Measurements from ENCODE around the gene GPX4. TPM values are rescaled to one million over a fixed set of nuclear protein-coding genes. Genes with fewer than 3 reads are reported as not detected.
A peak's percentile ranks its signal among the peaks of the same experiment; 100 is the strongest.

Gene GPX4
- total and polyA plus RNA-seq, 2 of the 13 experiments (the other 11 are each of a cell fraction or from before 2014, with no cell fraction given), result 535 to 613 TPM

DNA sequence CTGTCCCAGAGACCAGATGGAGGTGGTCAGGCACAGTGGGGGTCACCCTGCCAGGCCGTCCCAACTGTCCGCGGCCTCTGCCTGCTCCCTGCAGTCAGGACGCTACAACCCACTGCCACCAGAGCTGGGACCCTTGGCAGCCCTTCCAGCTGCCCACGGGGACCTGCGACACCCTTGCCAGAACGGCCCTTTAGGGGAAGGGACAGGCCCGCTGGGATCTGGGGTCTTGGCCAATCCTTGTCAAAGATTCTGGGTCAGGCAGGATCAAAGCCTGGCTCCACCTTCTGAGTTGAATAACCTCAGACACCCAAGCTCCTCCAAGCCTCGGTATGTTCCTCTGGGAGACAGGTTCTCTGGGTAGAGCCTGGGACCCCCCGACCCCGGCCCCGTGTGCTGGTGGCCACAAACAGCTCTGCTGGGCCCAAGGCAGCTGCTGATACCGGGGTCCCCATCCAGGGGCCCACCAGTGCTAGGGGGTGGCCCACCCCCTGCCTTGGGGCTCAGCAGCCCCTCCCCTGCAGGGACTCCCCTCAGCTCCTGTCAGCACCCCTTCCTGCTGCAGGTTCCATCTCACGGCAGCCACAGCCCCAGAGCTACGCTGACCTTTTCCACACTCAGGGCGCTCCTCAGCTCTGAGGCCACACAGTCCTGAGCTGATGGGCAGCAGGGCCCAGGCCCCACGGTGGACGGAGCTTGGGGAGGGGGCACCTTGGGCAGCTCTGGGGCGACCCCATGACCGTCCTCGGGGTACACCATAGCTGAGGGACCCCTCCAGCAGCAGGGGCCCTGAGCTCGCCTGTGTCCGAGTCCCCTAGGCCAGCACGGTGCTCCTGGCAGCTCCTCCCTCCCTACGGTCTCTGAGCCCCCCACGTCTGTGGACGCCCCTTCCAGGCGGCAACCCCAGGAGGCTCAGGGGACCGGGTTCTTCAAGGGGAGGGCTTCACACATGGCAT is 51.8 kb downstream of the GPX4 start:
- no peak for FAIRE-seq
- Histone ChIP-seq H2AFZ (ENCODE audit: low read length) (no peak overlapping the region), H3K4me2 (ENCODE audit: low read depth, low read length) (peak overlapping the region; percentile 70), H3K36me3 (replicated peaks in 1 of 2; ENCODE audit: control insufficient read depth in 1 of 2, insufficient read depth in 2 of 2, low read length in 2 of 2) (peaks cover 4 to 8% of the 10 kb centered on the region in 2 experiments; a peak in 4 of 5 replicates), H3K4me3 (replicated peaks in 1 of 3; ENCODE audit: insufficient read depth in 1 of 3, low read depth in 2 of 3, low read length in 3 of 3) (peak overlapping the region in 1 of 3 experiments; percentile 61; a peak in 1 of 6 replicates), H3K9me3 (ENCODE audit: low read length) (no peaks in the 10 kb centered on the region), H3K27me3 (ENCODE audit: control insufficient read depth in 1 of 2, insufficient read depth in 2 of 2, low read length in 2 of 2) (no peaks in the 10 kb centered on the region), H3K27ac (ENCODE audit: extremely low read length, insufficient read depth, low read length) (peak overlapping the region; percentile 49), H3K4me1 (ENCODE audit: insufficient read depth, low read length) (peaks cover 20% of the 10 kb centered on the region), H4K20me1 (ENCODE audit: insufficient read depth, low read length) (peaks cover 4% of the 10 kb centered on the region; the same call in 1 of the 2 replicates), H3K79me2 (ENCODE audit: insufficient read depth, low read length) (peaks cover 8% of the 10 kb centered on the region), H3K9ac (ENCODE audit: insufficient read depth, low read depth, low read length) (peak overlapping the region; percentile 61)
- no peak for DNase-seq (ENCODE audit: low spot score)
- ATAC-seq, result peak; percentile 17; the same call in 2 of the 3 replicates
- in situ Hi-C loops (cut with HindIII; ENCODE audit: extremely low pct_ligation_motif_present, low pct_unique_long_range_greater_than_20kb) (no loop called here), intact Hi-C loops (cut with micrococcal nuclease; ENCODE audit: unreplicated experiment) (no loop called here)
- ChIA-PET CTCF (ENCODE audit: low intra/inter-chr PET ratio, low total read pairs) (no interaction called here), POLR2A (interaction anchor here (1.4 to 2.3 kb wide), 2 partner anchors 11 to 42 kb away, joined by 3 to 6 read pairs; no protein-coding TSS in a partner anchor)
- no CpG with 5 or more reads among the region's 29 CpGs for WGBS (ENCODE audit: low lambda C conversion rate)
- no TSS peak for BruUV-seq (replicated peaks)
- TF ChIP-seq, protein P1, sequence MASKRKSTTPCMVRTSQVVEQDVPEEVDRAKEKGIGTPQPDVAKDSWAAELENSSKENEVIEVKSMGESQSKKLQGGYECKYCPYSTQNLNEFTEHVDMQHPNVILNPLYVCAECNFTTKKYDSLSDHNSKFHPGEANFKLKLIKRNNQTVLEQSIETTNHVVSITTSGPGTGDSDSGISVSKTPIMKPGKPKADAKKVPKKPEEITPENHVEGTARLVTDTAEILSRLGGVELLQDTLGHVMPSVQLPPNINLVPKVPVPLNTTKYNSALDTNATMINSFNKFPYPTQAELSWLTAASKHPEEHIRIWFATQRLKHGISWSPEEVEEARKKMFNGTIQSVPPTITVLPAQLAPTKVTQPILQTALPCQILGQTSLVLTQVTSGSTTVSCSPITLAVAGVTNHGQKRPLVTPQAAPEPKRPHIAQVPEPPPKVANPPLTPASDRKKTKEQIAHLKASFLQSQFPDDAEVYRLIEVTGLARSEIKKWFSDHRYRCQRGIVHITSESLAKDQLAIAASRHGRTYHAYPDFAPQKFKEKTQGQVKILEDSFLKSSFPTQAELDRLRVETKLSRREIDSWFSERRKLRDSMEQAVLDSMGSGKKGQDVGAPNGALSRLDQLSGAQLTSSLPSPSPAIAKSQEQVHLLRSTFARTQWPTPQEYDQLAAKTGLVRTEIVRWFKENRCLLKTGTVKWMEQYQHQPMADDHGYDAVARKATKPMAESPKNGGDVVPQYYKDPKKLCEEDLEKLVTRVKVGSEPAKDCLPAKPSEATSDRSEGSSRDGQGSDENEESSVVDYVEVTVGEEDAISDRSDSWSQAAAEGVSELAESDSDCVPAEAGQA (IDR thresholded peaks at IDR 0.05; ENCODE audit: low read depth), result no peak
- TF ChIP-seq, protein P1 (CRISPR knock-in tag; IDR thresholded peaks at IDR 0.05; ENCODE audit: borderline replicate concordance), result no peak
- TF ChIP-seq KLF11 (CRISPR knock-in tag; IDR thresholded peaks at IDR 0.05) (no peak), NFE2L2 (IDR thresholded peaks at IDR 0.05; ENCODE audit: low read length) (no peak), CBX5 (CRISPR knock-in tag; IDR thresholded peaks at IDR 0.05; ENCODE audit: borderline replicate concordance) (no peak), HMGA1 (CRISPR knock-in tag; conservative IDR thresholded peaks at IDR 0.05) (no peak), NCOA5 (CRISPR knock-in tag; IDR thresholded peaks at IDR 0.05) (no peak), ZNF547 (CRISPR knock-in tag; IDR thresholded peaks at IDR 0.05) (no peak), ZNF326 (CRISPR knock-in tag; IDR thresholded peaks at IDR 0.05; ENCODE audit: borderline replicate concordance) (no peak), SMARCE1 (IDR thresholded peaks at IDR 0.05; ENCODE audit: borderline replicate concordance) (no peak)
- TF ChIP-seq, protein P2, sequence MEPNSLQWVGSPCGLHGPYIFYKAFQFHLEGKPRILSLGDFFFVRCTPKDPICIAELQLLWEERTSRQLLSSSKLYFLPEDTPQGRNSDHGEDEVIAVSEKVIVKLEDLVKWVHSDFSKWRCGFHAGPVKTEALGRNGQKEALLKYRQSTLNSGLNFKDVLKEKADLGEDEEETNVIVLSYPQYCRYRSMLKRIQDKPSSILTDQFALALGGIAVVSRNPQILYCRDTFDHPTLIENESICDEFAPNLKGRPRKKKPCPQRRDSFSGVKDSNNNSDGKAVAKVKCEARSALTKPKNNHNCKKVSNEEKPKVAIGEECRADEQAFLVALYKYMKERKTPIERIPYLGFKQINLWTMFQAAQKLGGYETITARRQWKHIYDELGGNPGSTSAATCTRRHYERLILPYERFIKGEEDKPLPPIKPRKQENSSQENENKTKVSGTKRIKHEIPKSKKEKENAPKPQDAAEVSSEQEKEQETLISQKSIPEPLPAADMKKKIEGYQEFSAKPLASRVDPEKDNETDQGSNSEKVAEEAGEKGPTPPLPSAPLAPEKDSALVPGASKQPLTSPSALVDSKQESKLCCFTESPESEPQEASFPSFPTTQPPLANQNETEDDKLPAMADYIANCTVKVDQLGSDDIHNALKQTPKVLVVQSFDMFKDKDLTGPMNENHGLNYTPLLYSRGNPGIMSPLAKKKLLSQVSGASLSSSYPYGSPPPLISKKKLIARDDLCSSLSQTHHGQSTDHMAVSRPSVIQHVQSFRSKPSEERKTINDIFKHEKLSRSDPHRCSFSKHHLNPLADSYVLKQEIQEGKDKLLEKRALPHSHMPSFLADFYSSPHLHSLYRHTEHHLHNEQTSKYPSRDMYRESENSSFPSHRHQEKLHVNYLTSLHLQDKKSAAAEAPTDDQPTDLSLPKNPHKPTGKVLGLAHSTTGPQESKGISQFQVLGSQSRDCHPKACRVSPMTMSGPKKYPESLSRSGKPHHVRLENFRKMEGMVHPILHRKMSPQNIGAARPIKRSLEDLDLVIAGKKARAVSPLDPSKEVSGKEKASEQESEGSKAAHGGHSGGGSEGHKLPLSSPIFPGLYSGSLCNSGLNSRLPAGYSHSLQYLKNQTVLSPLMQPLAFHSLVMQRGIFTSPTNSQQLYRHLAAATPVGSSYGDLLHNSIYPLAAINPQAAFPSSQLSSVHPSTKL (CRISPR knock-in tag; IDR thresholded peaks at IDR 0.05), result no peak
- TF ChIP-seq, protein P3, sequence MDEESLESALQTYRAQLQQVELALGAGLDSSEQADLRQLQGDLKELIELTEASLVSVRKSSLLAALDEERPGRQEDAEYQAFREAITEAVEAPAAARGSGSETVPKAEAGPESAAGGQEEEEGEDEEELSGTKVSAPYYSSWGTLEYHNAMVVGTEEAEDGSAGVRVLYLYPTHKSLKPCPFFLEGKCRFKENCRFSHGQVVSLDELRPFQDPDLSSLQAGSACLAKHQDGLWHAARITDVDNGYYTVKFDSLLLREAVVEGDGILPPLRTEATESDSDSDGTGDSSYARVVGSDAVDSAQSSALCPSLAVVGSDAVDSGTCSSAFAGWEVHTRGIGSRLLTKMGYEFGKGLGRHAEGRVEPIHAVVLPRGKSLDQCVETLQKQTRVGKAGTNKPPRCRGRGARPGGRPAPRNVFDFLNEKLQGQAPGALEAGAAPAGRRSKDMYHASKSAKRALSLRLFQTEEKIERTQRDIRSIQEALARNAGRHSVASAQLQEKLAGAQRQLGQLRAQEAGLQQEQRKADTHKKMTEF (CRISPR knock-in tag; IDR thresholded peaks at IDR 0.05), result peak; percentile 11; the same call in 1 of the 2 replicates
